Choroid plexus epithelial cell (primary cell): ENCODE data around the gene ZNF425.

Experiments used
- DNase-seq: peaks from one replicate; pipeline ENCODE4 v3.0.0-alpha.2; 2010; ENCODE audit warnings: low read depth
- H3K4me3 ChIP-seq: 2 replicates; pipeline ENCODE4 v1.5.1; 2011; ENCODE audit warnings: low read depth, mild to moderate bottlenecking, control low read depth, low read length, moderate library complexity
- TF ChIP-seq, protein P1 (sequence below): conservative IDR thresholded peaks from 2 replicates; pipeline ENCODE4 v1.5.1; 2011; ENCODE audit warnings: low read depth, mild to moderate bottlenecking, control low read depth, inconsistent platforms, low read length, moderate library complexity

ZNF425 gene

DNA sequence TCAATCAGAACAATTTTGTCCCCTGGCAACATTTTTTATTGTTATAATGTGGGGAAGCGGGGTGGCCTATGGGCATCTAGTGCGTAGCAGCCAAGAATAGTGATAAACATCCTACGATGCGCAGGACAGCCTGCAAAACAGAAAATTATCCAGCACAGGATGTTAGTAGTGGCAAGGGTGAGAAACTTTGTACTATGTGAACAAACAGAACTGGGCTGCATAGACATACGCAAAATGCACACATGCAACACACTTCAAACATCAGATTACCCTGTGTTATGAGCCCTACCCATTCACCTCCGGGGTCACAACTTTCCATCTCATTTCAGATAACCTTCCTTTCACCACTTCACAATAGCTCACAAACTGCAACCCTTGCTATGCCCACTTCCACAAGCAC is 38.7 kb downstream of the ZNF425 start:
- H3K4me3 ChIP-seq, result no peak overlapping the region
- TF ChIP-seq, protein P1, sequence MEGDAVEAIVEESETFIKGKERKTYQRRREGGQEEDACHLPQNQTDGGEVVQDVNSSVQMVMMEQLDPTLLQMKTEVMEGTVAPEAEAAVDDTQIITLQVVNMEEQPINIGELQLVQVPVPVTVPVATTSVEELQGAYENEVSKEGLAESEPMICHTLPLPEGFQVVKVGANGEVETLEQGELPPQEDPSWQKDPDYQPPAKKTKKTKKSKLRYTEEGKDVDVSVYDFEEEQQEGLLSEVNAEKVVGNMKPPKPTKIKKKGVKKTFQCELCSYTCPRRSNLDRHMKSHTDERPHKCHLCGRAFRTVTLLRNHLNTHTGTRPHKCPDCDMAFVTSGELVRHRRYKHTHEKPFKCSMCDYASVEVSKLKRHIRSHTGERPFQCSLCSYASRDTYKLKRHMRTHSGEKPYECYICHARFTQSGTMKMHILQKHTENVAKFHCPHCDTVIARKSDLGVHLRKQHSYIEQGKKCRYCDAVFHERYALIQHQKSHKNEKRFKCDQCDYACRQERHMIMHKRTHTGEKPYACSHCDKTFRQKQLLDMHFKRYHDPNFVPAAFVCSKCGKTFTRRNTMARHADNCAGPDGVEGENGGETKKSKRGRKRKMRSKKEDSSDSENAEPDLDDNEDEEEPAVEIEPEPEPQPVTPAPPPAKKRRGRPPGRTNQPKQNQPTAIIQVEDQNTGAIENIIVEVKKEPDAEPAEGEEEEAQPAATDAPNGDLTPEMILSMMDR, result no peak
- no peak for DNase-seq

DNA sequence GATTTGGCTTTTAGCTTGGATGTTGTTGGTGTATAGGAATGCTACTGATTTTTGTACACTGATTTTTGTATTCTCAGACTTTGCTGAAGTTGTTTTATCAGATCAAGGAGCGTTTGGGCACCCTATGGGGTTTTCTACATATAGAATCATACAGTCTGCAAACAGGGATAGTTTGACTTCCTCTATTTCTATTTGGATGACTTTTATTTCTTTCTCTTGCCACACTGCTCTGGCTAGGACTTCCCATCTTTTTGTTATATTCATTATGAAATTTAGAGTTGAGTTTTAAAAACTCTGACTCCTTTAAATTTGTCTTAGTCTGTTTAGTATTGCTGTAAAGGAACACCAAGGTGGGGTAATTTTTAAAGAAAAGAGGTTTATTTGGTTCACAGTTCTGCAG is 40.3 kb downstream of the ZNF425 start:
- no peak for DNase-seq
- no peak overlapping the region for H3K4me3 ChIP-seq
- TF ChIP-seq, protein P1, result no peak

DNA sequence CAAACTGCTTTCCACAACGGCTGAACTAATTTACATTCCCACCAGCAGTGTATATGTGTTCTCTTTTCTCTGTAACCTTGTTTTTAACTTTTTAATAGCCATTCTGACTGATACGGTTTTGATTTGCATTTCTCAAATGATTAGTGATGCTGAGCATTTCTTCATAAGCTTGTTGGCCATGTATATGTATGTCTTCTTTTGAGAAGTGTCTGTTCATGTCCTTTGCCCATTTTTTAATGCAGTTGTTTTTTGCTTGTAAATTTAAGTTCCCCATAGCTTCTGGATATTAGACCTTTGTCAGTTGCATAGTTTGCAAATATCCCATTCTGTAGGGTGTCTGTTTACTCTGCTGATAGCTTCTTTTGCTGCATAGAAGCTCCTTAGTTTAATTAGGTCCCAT is 41.7 kb downstream of the ZNF425 start:
- no peak for DNase-seq
- TF ChIP-seq, protein P1, result no peak
- no peak overlapping the region for H3K4me3 ChIP-seq

GRCh38 chr7:149081914-149082313 is 44.2 kb downstream of the ZNF425 start:
- DNase-seq, result no peak
- H3K4me3 ChIP-seq, result no peak overlapping the region
- TF ChIP-seq, protein P1, result no peak

GRCh38 chr7:149077594-149077993 is 48.5 kb downstream of the ZNF425 start:
- TF ChIP-seq, protein P1, result no peak
- no peak for DNase-seq
- H3K4me3 ChIP-seq, result no peak overlapping the region

DNA sequence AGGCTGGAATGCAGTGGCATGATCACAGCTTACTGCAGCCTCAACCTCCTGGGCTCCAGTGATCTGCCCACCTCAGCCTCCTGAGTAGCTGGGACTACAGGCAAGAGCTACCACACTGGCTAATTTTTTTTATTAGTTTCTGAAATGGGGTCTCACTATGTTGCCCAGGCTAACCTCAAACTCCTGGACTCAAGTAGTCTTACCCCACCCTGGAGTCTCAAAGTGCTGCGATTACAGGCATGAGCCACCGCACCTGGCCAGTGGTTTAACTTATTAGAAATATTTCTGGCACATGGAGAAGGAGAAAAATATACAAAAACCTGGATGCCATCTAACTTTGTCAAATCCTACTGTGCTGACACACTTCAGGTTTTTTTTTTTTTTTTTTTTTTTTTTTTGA is 50.8 kb downstream of the ZNF425 start:
- TF ChIP-seq, protein P1, result no peak
- no peak overlapping the region for H3K4me3 ChIP-seq
- no peak for DNase-seq

DNA sequence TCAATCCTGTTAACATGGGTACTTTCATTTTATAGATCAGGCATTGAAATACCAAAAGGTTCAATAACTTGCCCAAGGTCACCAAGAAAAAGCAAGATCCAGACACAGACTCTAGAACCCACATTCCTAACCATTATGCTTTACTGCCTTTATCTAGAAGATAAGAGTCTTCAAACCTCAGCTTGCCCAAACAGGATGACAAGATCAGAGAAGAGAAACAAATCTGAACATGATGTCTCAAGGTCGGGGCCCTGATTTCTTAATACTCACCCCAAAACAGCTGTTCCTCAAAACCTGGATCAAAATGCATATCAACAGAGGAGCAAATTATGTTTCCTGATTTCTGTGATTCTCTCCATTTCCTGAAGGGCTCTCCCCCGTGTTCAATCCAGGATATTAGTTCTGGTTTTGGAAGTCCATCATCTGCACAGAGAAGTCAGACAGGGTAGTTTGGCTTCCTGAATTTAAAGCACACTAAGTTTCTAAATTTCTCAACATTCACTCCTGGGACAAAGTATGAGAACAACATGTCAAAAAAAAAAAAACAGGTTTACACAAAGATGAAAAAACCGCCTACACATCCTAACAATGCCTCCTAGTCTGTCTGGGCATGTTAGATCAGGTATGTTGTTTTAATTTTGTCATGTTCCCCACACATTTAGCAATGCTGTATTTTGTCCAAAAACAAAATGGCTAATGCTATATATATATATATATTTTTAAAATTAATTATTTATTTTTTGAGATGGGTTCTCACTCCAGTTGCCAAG is 51.8 kb downstream of the ZNF425 start:
- TF ChIP-seq, protein P1, result no peak
- no peak overlapping the region for H3K4me3 ChIP-seq
- DNase-seq, result no peak
